Stimulated activated CD8-positive, alpha-beta memory T cell treated with anti-CD3 and anti-CD28 coated beads, Interleukin-2, amount 100 ng/mL, for 1 hour (primary cell): ENCODE measurements around the gene VLDLR.

Experiments used
- DNase-seq, 2 donors: peaks; one replicate each; pipeline ENCODE4 v3.0.0-alpha.2; 2020; ENCODE audit warnings: low read depth in 2 of 2

VLDLR gene

GRCh38 chr9:2620919-2621721, 467 bp upstream of the VLDLR start:
- DNase-seq = no peak

GRCh38 chr9:2622461-2623287, 1.1 kb downstream of the VLDLR start:
- no peak for DNase-seq

GRCh38 chr9:2623288-2624050, 1.9 kb downstream of the VLDLR start:
- no peak for DNase-seq

- DNase-seq = no peak
Observed at GRCh38 chr9:2624051-2624682, 2.6 kb downstream of the VLDLR start.

- no peak for DNase-seq
Observed at GRCh38 chr9:2625427-2625826, 3.8 kb downstream of the VLDLR start.

- no peak for DNase-seq
Observed at GRCh38 chr9:2628919-2629318, 7.3 kb downstream of the VLDLR start.

- no peak for DNase-seq
Observed at GRCh38 chr9:2630158-2630557, 8.6 kb downstream of the VLDLR start.

GRCh38 chr9:2631263-2631662, 9.7 kb downstream of the VLDLR start:
- DNase-seq = no peak

GRCh38 chr9:2634153-2634552, 12.6 kb downstream of the VLDLR start:
- DNase-seq = no peak

GRCh38 chr9:2634818-2635217, 13.2 kb downstream of the VLDLR start:
- no peak for DNase-seq

- DNase-seq = no peak
Observed at GRCh38 chr9:2635922-2636321, 14.3 kb downstream of the VLDLR start.

- DNase-seq = no peak
Observed at GRCh38 chr9:2637390-2637789, 15.8 kb downstream of the VLDLR start.

- no peak for DNase-seq
Observed at GRCh38 chr9:2638871-2639673, 17.5 kb downstream of the VLDLR start.

GRCh38 chr9:2639786-2640185, 18.2 kb downstream of the VLDLR start:
- no peak for DNase-seq

GRCh38 chr9:2640570-2640969, 19.0 kb downstream of the VLDLR start:
- DNase-seq = no peak

- DNase-seq = no peak
Observed at GRCh38 chr9:2641033-2641432, 19.4 kb downstream of the VLDLR start.

- DNase-seq = no peak
Observed at GRCh38 chr9:2642068-2642467, 20.5 kb downstream of the VLDLR start.

GRCh38 chr9:2645569-2645968, 24.0 kb downstream of the VLDLR start:
- DNase-seq = no peak

GRCh38 chr9:2655411-2655901, 33.9 kb downstream of the VLDLR start:
- DNase-seq = no peak

- no peak for DNase-seq
Observed at GRCh38 chr9:2657427-2657826, 35.8 kb downstream of the VLDLR start.

- no peak for DNase-seq
Observed at GRCh38 chr9:2662496-2662895, 40.9 kb downstream of the VLDLR start.
